ACC112 (cell line): ENCODE data around the gene RBM41.

Experiments used
- H2AFZ ChIP-seq: fragments of 200-600 bp; sonication (generic); one replicate; pipeline ENCODE4 v1.6.0; 2017; ENCODE audit warnings: antibody characterized with exemption, low read length; ENCODE audit not compliant: unreplicated experiment
- H3K27ac ChIP-seq: fragments of 200-600 bp; sonication (generic); 2 replicates; pipeline ENCODE4 v1.5.1; 2014; ENCODE audit warnings: low read depth, mild to moderate bottlenecking, antibody characterized with exemption, low read length, moderate library complexity
- H3K27me3 ChIP-seq: fragments of 200-600 bp; sonication (generic); 2 replicates; pipeline ENCODE4 v1.6.1; 2014; ENCODE audit warnings: mild to moderate bottlenecking, antibody characterized with exemption, low read length, moderate library complexity, mixed read lengths; ENCODE audit not compliant: insufficient read depth
- H3K36me3 ChIP-seq: fragments of 200-600 bp; sonication (generic); 2 replicates; pipeline ENCODE4 v1.6.1; 2016; ENCODE audit warnings: mild to moderate bottlenecking, antibody characterized with exemption, low read length, moderate library complexity, mixed read lengths; ENCODE audit not compliant: insufficient read depth
- H3K4me1 ChIP-seq: fragments of 200-600 bp; sonication (generic); one replicate; pipeline ENCODE4 v1.6.1; 2016; ENCODE audit warnings: low read length, mixed read lengths; ENCODE audit not compliant: insufficient read depth, unreplicated experiment, control insufficient read depth
- H3K4me3 ChIP-seq: fragments of 200-600 bp; sonication (generic); 2 replicates; pipeline ENCODE4 v1.5.1; 2014; ENCODE audit warnings: mild to moderate bottlenecking, low read depth, low read length
- H3K79me2 ChIP-seq: fragments of 200-600 bp; sonication (generic); one replicate; pipeline ENCODE4 v1.6.0; 2016; ENCODE audit warnings: low read length; ENCODE audit not compliant: control insufficient read depth, unreplicated experiment, insufficient read depth

RBM41 gene

DNA sequence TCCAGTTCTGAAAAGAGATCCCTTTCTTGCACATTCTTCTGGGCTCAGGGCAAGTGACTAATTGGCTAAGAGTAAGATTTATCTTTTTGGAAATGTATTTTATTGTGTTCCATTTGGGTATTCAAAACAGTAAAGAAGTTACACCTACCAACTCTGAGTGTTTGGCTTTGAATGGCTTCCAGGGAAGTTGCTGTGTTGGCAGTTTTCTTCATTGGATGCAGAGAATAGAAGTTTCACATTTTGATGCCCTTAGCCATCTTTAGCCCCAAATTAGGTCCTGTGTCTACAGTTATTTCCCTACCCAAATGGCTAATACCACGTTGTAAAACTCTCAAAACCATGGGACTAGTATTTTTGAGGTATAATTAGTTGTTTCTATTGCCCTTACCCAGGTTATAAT, 88.9 kb downstream of the RBM41 start:
- no peak overlapping the region for H3K4me3 ChIP-seq
- no peaks in the 10 kb centered on the region for H3K36me3 ChIP-seq
- H2AFZ ChIP-seq, result no peak overlapping the region
- H3K27me3 ChIP-seq, result no peaks in the 10 kb centered on the region
- H3K4me1 ChIP-seq, result no peaks in the 10 kb centered on the region
- no peaks in the 10 kb centered on the region for H3K79me2 ChIP-seq
- no peak overlapping the region for H3K27ac ChIP-seq

- H3K36me3 ChIP-seq, result no peaks in the 10 kb centered on the region
- no peak overlapping the region for H2AFZ ChIP-seq
- no peak overlapping the region for H3K27ac ChIP-seq
- no peaks in the 10 kb centered on the region for H3K79me2 ChIP-seq
- H3K27me3 ChIP-seq, result no peaks in the 10 kb centered on the region
- no peaks in the 10 kb centered on the region for H3K4me1 ChIP-seq
- H3K4me3 ChIP-seq, result no peak overlapping the region
Observed at GRCh38 chrX:107025545-107025944, 93.1 kb downstream of the RBM41 start.

- Histone ChIP-seq H3K4me3 (no peak overlapping the region), H3K79me2 (no peaks in the 10 kb centered on the region), H3K27me3 (no peaks in the 10 kb centered on the region), H3K36me3 (no peaks in the 10 kb centered on the region), H2AFZ (no peak overlapping the region), H3K27ac (no peak overlapping the region), H3K4me1 (no peaks in the 10 kb centered on the region)
Observed at GRCh38 chrX:107014936-107015335, 103.7 kb downstream of the RBM41 start.
